ENCODE data around the gene CLEC1A. TPM values are rescaled to one million over a fixed set of nuclear protein-coding genes. Genes with fewer than 3 reads are reported as not detected.
A peak's percentile ranks its signal among the peaks of the same experiment; 100 is the strongest.

Gene CLEC1A
- 0.11 TPM for polyA plus RNA-seq (2013, experiment 1 of 2)
- 0.08 TPM for polyA plus RNA-seq (2013, experiment 2 of 2)

DNA sequence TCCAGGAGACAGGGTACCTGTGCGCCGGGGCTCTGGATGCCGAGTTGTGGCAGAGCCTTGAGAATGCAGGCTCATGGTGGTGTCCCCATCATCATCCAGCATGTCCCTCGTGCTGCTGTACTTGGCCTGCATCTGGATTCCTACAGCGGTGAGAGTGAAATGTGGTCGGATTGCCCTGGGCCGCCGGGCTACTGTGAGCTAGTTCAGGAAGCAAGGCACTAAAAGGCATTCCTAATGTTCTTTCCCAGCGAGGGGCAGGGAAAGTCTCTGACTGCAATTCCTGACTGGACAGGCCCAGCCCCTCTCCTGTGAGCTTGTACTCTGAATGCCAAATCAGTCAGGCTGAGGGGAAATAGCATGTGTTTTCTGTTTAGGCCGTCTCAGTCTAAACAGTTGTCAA lies at the start of gene CLEC1A:
CLEC1A (minus strand) TSS at position 195 of the 400 bp plus-strand sequence; CDS start at position 132, 63 bp downstream.
- H2AK5ac ChIP-seq (ENCODE audit: low read depth, low read length), result no peak within 1 kb of the TSS
- H3K14ac ChIP-seq (ENCODE audit: low read length), result no peak within 1 kb of the TSS
- H2BK120ac ChIP-seq (ENCODE audit: low read depth, low read length), result no peak within 1 kb of the TSS
- H3K9me3 ChIP-seq (replicated peaks in 1 of 2; ENCODE audit: control insufficient read depth in 2 of 2, insufficient read depth in 1 of 2, low read depth in 1 of 2, low read length in 2 of 2), result no peaks in the 10 kb centered on the region
- no peak within 1 kb of the TSS for H2BK15ac ChIP-seq (ENCODE audit: low read length)
- peak within 1 kb of the TSS; percentile 25 for H2AFZ ChIP-seq (ENCODE audit: low read length)
- H3K27ac ChIP-seq (replicated peaks; ENCODE audit: low read length), result no peak within 1 kb of the TSS
- H3K4me3 ChIP-seq (ENCODE audit: low read length in 2 of 2), result no peak within 1 kb of the TSS
- peaks cover 0 to 5% (median 0%) of the 10 kb centered on the region in 3 experiments for H3K27me3 ChIP-seq (ENCODE audit: control insufficient read depth in 3 of 3, insufficient read depth in 3 of 3, low read depth in 1 of 3, low read length in 3 of 3)
- H3K4ac ChIP-seq (ENCODE audit: low read length), result no peak within 1 kb of the TSS
- H3K36me3 ChIP-seq (replicated peaks in 1 of 2; ENCODE audit: control insufficient read depth in 2 of 2, insufficient read depth in 2 of 2, low read length in 2 of 2), result no peaks in the 10 kb centered on the region
- WGBS, 2 donors (ENCODE audit: extremely low coverage in 2 of 2, insufficient read length in 2 of 2, insufficient replicate concordance in 1 of 2), result no CpG with 5 or more reads among the region's 10 CpGs
- H3K4me2 ChIP-seq (ENCODE audit: insufficient read depth, low read length, poor library complexity, severe bottlenecking), result no peak within 1 kb of the TSS
- H2BK12ac ChIP-seq (ENCODE audit: low read length), result no peak within 1 kb of the TSS
- no peak within 1 kb of the TSS for H2BK5ac ChIP-seq (ENCODE audit: low read length)
- no peak within 1 kb of the TSS for H3K9ac ChIP-seq (ENCODE audit: low read depth, low read length, poor library complexity)
- H4K91ac ChIP-seq (ENCODE audit: low read depth, low read length, poor library complexity), result no peak within 1 kb of the TSS
- no peak within 1 kb of the TSS for H3K23ac ChIP-seq (ENCODE audit: low read depth, low read length, poor library complexity)
- H3K79me1 ChIP-seq (ENCODE audit: low read depth, low read length), result no peaks in the 10 kb centered on the region
- DNase-seq (ENCODE audit: low spot score), result peak; percentile 27
- H4K8ac ChIP-seq (ENCODE audit: low read depth, low read length), result no peak within 1 kb of the TSS
- H3K18ac ChIP-seq (ENCODE audit: low read length), result peak within 1 kb of the TSS; percentile 72
- H3K4me1 ChIP-seq (ENCODE audit: control insufficient read depth in 2 of 2, insufficient read depth in 1 of 2, low read depth in 1 of 2, low read length in 2 of 2), result peaks cover 0 to 4% of the 10 kb centered on the region in 2 donors

GRCh38 chr12:10147714-10148403 lies 49.1 kb upstream of the CLEC1A start:
- Histone ChIP-seq H3K4me2 (ENCODE audit: insufficient read depth, low read length, poor library complexity, severe bottlenecking) (no peak overlapping the region), H3K27me3 (ENCODE audit: control insufficient read depth in 3 of 3, insufficient read depth in 3 of 3, low read depth in 1 of 3, low read length in 3 of 3) (peaks cover 0 to 4% (median 0%) of the 10 kb centered on the region in 3 experiments), H3K9me3 (replicated peaks in 1 of 2; ENCODE audit: control insufficient read depth in 2 of 2, insufficient read depth in 1 of 2, low read depth in 1 of 2, low read length in 2 of 2) (no peaks in the 10 kb centered on the region), H3K9ac (ENCODE audit: low read depth, low read length, poor library complexity) (no peak overlapping the region), H3K27ac (replicated peaks; ENCODE audit: low read length) (no peak overlapping the region), H2AK5ac (ENCODE audit: low read depth, low read length) (no peak overlapping the region), H2BK15ac (ENCODE audit: low read length) (no peak overlapping the region), H2AFZ (ENCODE audit: low read length) (no peak overlapping the region), H2BK120ac (ENCODE audit: low read depth, low read length) (no peak overlapping the region), H3K36me3 (replicated peaks in 1 of 2; ENCODE audit: control insufficient read depth in 2 of 2, insufficient read depth in 2 of 2, low read length in 2 of 2) (no peaks in the 10 kb centered on the region), H4K91ac (ENCODE audit: low read depth, low read length, poor library complexity) (no peak overlapping the region), H2BK12ac (ENCODE audit: low read length) (no peak overlapping the region), H3K4me1 (ENCODE audit: control insufficient read depth in 2 of 2, insufficient read depth in 1 of 2, low read depth in 1 of 2, low read length in 2 of 2) (no peaks in the 10 kb centered on the region), H3K18ac (ENCODE audit: low read length) (no peak overlapping the region), H3K14ac (ENCODE audit: low read length) (no peak overlapping the region), H3K79me1 (ENCODE audit: low read depth, low read length) (no peaks in the 10 kb centered on the region), H2BK5ac (ENCODE audit: low read length) (no peak overlapping the region), H3K23ac (ENCODE audit: low read depth, low read length, poor library complexity) (no peak overlapping the region), H3K4ac (ENCODE audit: low read length) (no peak overlapping the region), H4K8ac (ENCODE audit: low read depth, low read length) (no peak overlapping the region), H3K4me3 (ENCODE audit: low read length in 2 of 2) (no peak overlapping the region)
- WGBS, 2 donors (ENCODE audit: extremely low coverage in 2 of 2, insufficient read length in 2 of 2, insufficient replicate concordance in 1 of 2), result no CpG with 5 or more reads among the region's 5 CpGs
- no peak for DNase-seq (ENCODE audit: low spot score)

GRCh38 chr12:10142976-10143589 lies 44.3 kb upstream of the CLEC1A start:
- WGBS, 2 donors (ENCODE audit: extremely low coverage in 2 of 2, insufficient read length in 2 of 2, insufficient replicate concordance in 1 of 2), result no CpG with 5 or more reads among the region's 1 CpG
- Histone ChIP-seq H2AFZ (ENCODE audit: low read length) (no peak overlapping the region), H3K14ac (ENCODE audit: low read length) (no peak overlapping the region), H2BK12ac (ENCODE audit: low read length) (no peak overlapping the region), H3K4me2 (ENCODE audit: insufficient read depth, low read length, poor library complexity, severe bottlenecking) (no peak overlapping the region), H2BK15ac (ENCODE audit: low read length) (no peak overlapping the region), H3K9ac (ENCODE audit: low read depth, low read length, poor library complexity) (no peak overlapping the region), H2BK120ac (ENCODE audit: low read depth, low read length) (no peak overlapping the region), H3K36me3 (replicated peaks in 1 of 2; ENCODE audit: control insufficient read depth in 2 of 2, insufficient read depth in 2 of 2, low read length in 2 of 2) (no peaks in the 10 kb centered on the region), H4K8ac (ENCODE audit: low read depth, low read length) (no peak overlapping the region), H3K9me3 (replicated peaks in 1 of 2; ENCODE audit: control insufficient read depth in 2 of 2, insufficient read depth in 1 of 2, low read depth in 1 of 2, low read length in 2 of 2) (no peaks in the 10 kb centered on the region), H3K4me3 (ENCODE audit: low read length in 2 of 2) (no peak overlapping the region), H2AK5ac (ENCODE audit: low read depth, low read length) (no peak overlapping the region), H3K23ac (ENCODE audit: low read depth, low read length, poor library complexity) (no peak overlapping the region), H3K18ac (ENCODE audit: low read length) (no peak overlapping the region), H3K4ac (ENCODE audit: low read length) (no peak overlapping the region), H2BK5ac (ENCODE audit: low read length) (no peak overlapping the region), H4K91ac (ENCODE audit: low read depth, low read length, poor library complexity) (no peak overlapping the region), H3K27me3 (ENCODE audit: control insufficient read depth in 3 of 3, insufficient read depth in 3 of 3, low read depth in 1 of 3, low read length in 3 of 3) (peaks cover 0 to 4% (median 0%) of the 10 kb centered on the region in 3 experiments), H3K27ac (replicated peaks; ENCODE audit: low read length) (no peak overlapping the region), H3K79me1 (ENCODE audit: low read depth, low read length) (no peaks in the 10 kb centered on the region), H3K4me1 (ENCODE audit: control insufficient read depth in 2 of 2, insufficient read depth in 1 of 2, low read depth in 1 of 2, low read length in 2 of 2) (no peaks in the 10 kb centered on the region)
- DNase-seq (ENCODE audit: low spot score), result no peak

GRCh38 chr12:10140001-10140400 lies 41.2 kb upstream of the CLEC1A start:
- Histone ChIP-seq H3K36me3 (replicated peaks in 1 of 2; ENCODE audit: control insufficient read depth in 2 of 2, insufficient read depth in 2 of 2, low read length in 2 of 2) (no peaks in the 10 kb centered on the region), H3K23ac (ENCODE audit: low read depth, low read length, poor library complexity) (no peak overlapping the region), H3K14ac (ENCODE audit: low read length) (no peak overlapping the region), H2BK5ac (ENCODE audit: low read length) (no peak overlapping the region), H3K4me2 (ENCODE audit: insufficient read depth, low read length, poor library complexity, severe bottlenecking) (no peak overlapping the region), H3K27ac (replicated peaks; ENCODE audit: low read length) (no peak overlapping the region), H2BK15ac (ENCODE audit: low read length) (no peak overlapping the region), H3K79me1 (ENCODE audit: low read depth, low read length) (no peaks in the 10 kb centered on the region), H3K18ac (ENCODE audit: low read length) (no peak overlapping the region), H3K27me3 (ENCODE audit: control insufficient read depth in 3 of 3, insufficient read depth in 3 of 3, low read depth in 1 of 3, low read length in 3 of 3) (peaks cover 0 to 4% (median 0%) of the 10 kb centered on the region in 3 experiments), H2AFZ (ENCODE audit: low read length) (no peak overlapping the region), H4K8ac (ENCODE audit: low read depth, low read length) (no peak overlapping the region), H4K91ac (ENCODE audit: low read depth, low read length, poor library complexity) (no peak overlapping the region), H2BK12ac (ENCODE audit: low read length) (no peak overlapping the region), H3K4ac (ENCODE audit: low read length) (no peak overlapping the region), H2AK5ac (ENCODE audit: low read depth, low read length) (no peak overlapping the region), H3K4me1 (ENCODE audit: control insufficient read depth in 2 of 2, insufficient read depth in 1 of 2, low read depth in 1 of 2, low read length in 2 of 2) (no peaks in the 10 kb centered on the region), H2BK120ac (ENCODE audit: low read depth, low read length) (no peak overlapping the region), H3K9ac (ENCODE audit: low read depth, low read length, poor library complexity) (no peak overlapping the region), H3K4me3 (ENCODE audit: low read length in 2 of 2) (no peak overlapping the region), H3K9me3 (replicated peaks in 1 of 2; ENCODE audit: control insufficient read depth in 2 of 2, insufficient read depth in 1 of 2, low read depth in 1 of 2, low read length in 2 of 2) (no peaks in the 10 kb centered on the region)
- WGBS, 2 donors (ENCODE audit: extremely low coverage in 2 of 2, insufficient read length in 2 of 2, insufficient replicate concordance in 1 of 2), result no CpG with 5 or more reads among the region's 2 CpGs
- DNase-seq (ENCODE audit: low spot score), result peak; percentile 24
